ENCODE results near the gene PARVG.

PARVG gene

GRCh38 chr22:44160421-44160820 lies 20.3 kb upstream of the PARVG start:
- TF ChIP-seq CTCF (conservative IDR thresholded peaks at IDR 0.05; ENCODE audit: low read depth, low read length) = no peak
- DNase-seq (ENCODE audit: low read depth) = no peak
- H3K4me3 ChIP-seq (ENCODE audit: low read depth, low read length) = no peak overlapping the region

- no peak for TF ChIP-seq CTCF (conservative IDR thresholded peaks at IDR 0.05; ENCODE audit: low read depth, low read length)
- H3K4me3 ChIP-seq (ENCODE audit: low read depth, low read length) = no peak overlapping the region
- DNase-seq (ENCODE audit: low read depth) = no peak
Observed at GRCh38 chr22:44161673-44162072, 19.1 kb upstream of the PARVG start.

- no peak overlapping the region for H3K4me3 ChIP-seq (ENCODE audit: low read depth, low read length)
- no peak for TF ChIP-seq CTCF (conservative IDR thresholded peaks at IDR 0.05; ENCODE audit: low read depth, low read length)
- DNase-seq (ENCODE audit: low read depth) = no peak
Observed at GRCh38 chr22:44162960-44163359, 17.8 kb upstream of the PARVG start.

GRCh38 chr22:44163536-44163935 lies 17.2 kb upstream of the PARVG start:
- no peak for TF ChIP-seq CTCF (conservative IDR thresholded peaks at IDR 0.05; ENCODE audit: low read depth, low read length)
- no peak overlapping the region for H3K4me3 ChIP-seq (ENCODE audit: low read depth, low read length)
- DNase-seq (ENCODE audit: low read depth) = no peak

- DNase-seq (ENCODE audit: low read depth) = no peak
- H3K4me3 ChIP-seq (ENCODE audit: low read depth, low read length) = no peak overlapping the region
- TF ChIP-seq CTCF (conservative IDR thresholded peaks at IDR 0.05; ENCODE audit: low read depth, low read length) = no peak
Observed at GRCh38 chr22:44164031-44164430, 16.7 kb upstream of the PARVG start.

- DNase-seq (ENCODE audit: low read depth) = no peak
- TF ChIP-seq CTCF (conservative IDR thresholded peaks at IDR 0.05; ENCODE audit: low read depth, low read length) = no peak
- H3K4me3 ChIP-seq (ENCODE audit: low read depth, low read length) = no peak overlapping the region
Observed at GRCh38 chr22:44165286-44165874, 15.3 kb upstream of the PARVG start.

- no peak for TF ChIP-seq CTCF (conservative IDR thresholded peaks at IDR 0.05; ENCODE audit: low read depth, low read length)
- no peak overlapping the region for H3K4me3 ChIP-seq (ENCODE audit: low read depth, low read length)
- no peak for DNase-seq (ENCODE audit: low read depth)
Observed at GRCh38 chr22:44166498-44167276, 14.0 kb upstream of the PARVG start.

All from choroid plexus epithelial cell (primary cell).